Keratinocyte (primary cell): Measurements from ENCODE around the gene PIP4K2C. TPM values are rescaled to one million over a fixed set of nuclear protein-coding genes. Genes with fewer than 3 reads are reported as not detected.

Experiments
- DNase-seq: peaks from one replicate; pipeline ENCODE4 v3.0.0-alpha.2; 2011; ENCODE audit warnings: low read depth, missing footprints, low spot score
- FAIRE-seq: peaks from 2 replicates; lab custom pipeline; 2011; peaks lifted over from hg19 to GRCh38; lab: Jason Lieb, UNC
- H2AFZ ChIP-seq: 2 replicates; pipeline ENCODE4 v1.6.0; 2012; ENCODE audit warnings: low read length, control low read depth, inconsistent platforms; ENCODE audit not compliant: control insufficient read depth
- H3K27ac ChIP-seq: 2 replicates; pipeline ENCODE4 v1.5.1; 2011; ENCODE audit warnings: low read length; ENCODE audit not compliant: control insufficient read depth, insufficient read depth
- H3K27me3 ChIP-seq: 3 replicates; pipeline ENCODE4 v1.6.0; 2011; ENCODE audit warnings: low read length; ENCODE audit not compliant: control insufficient read depth, insufficient read depth; ENCODE audit errors: extremely low read depth
- H3K36me3 ChIP-seq, 2 experiments: 2 replicates in 1 of 2; 3 replicates in 1 of 2; pipeline ENCODE4 v1.5.1; 2011; ENCODE audit warnings: low read length in 2 of 2, mild to moderate bottlenecking in 1 of 2; ENCODE audit not compliant: control insufficient read depth in 2 of 2, insufficient read depth in 2 of 2; ENCODE audit errors: extremely low read depth in 1 of 2
- H3K4me1 ChIP-seq: 3 replicates; pipeline ENCODE4 v1.5.1; 2011; ENCODE audit warnings: low read length; ENCODE audit not compliant: control insufficient read depth, insufficient read depth; ENCODE audit errors: extremely low read depth
- H3K4me2 ChIP-seq: 3 replicates; pipeline ENCODE4 v1.6.0; 2011; ENCODE audit warnings: low read depth, low read length; ENCODE audit not compliant: control insufficient read depth, insufficient read depth; ENCODE audit errors: extremely low read depth
- H3K4me3 ChIP-seq, 3 experiments: fragments of 200-600 bp in 1 of 3; sonication (generic) in 1 of 3; 2 replicates in 2 of 3; 3 replicates in 1 of 3; pipeline ENCODE4 v1.5.1; 2011 to 2016; ENCODE audit warnings: low read length in 3 of 3, mild to moderate bottlenecking in 3 of 3, control low read depth in 2 of 3, inconsistent platforms in 1 of 3, low read depth in 1 of 3, mixed read lengths in 1 of 3, mixed run types in 1 of 3, moderate library complexity in 1 of 3; ENCODE audit not compliant: control insufficient read depth in 2 of 3, insufficient read depth in 2 of 3; ENCODE audit errors: extremely low read depth in 1 of 3
- H3K79me2 ChIP-seq: 2 replicates; pipeline ENCODE4 v1.6.0; 2012; ENCODE audit warnings: low read length; ENCODE audit not compliant: control insufficient read depth, insufficient read depth
- H3K9ac ChIP-seq: 3 replicates; pipeline ENCODE4 v1.6.0; 2011; ENCODE audit warnings: low read length; ENCODE audit not compliant: control insufficient read depth, insufficient read depth; ENCODE audit errors: extremely low read depth
- H3K9me1 ChIP-seq: 3 replicates; pipeline ENCODE4 v1.6.0; 2011; ENCODE audit warnings: low read length; ENCODE audit not compliant: control insufficient read depth, insufficient read depth; ENCODE audit errors: extremely low read depth
- H3K9me3 ChIP-seq: 2 replicates; pipeline ENCODE4 v1.5.1; 2012; ENCODE audit warnings: low read depth, low read length; ENCODE audit not compliant: control insufficient read depth
- H4K20me1 ChIP-seq: 3 replicates; pipeline ENCODE4 v1.6.0; 2011; ENCODE audit warnings: low read length; ENCODE audit not compliant: control insufficient read depth, insufficient read depth; ENCODE audit errors: extremely low read depth
- CTCF ChIP-seq, 3 experiments: IDR thresholded peaks in 1 of 3; conservative IDR thresholded peaks in 1 of 3; optimal IDR thresholded peaks in 1 of 3; 2 replicates in 2 of 3; 3 replicates in 1 of 3; pipeline versions ENCODE3 to v1.5.1; 2011; ENCODE audit warnings: low read length in 3 of 3, mild to moderate bottlenecking in 3 of 3, moderate library complexity in 2 of 3, control low read depth in 1 of 3, inconsistent platforms in 1 of 3; ENCODE audit not compliant: insufficient read depth in 2 of 3; ENCODE audit errors: extremely low read depth in 1 of 3
- EZH2 ChIP-seq: IDR thresholded peaks from one replicate; pipeline ENCODE4 v1.6.1; 2012; ENCODE audit warnings: inconsistent platforms, mild to moderate bottlenecking, low read length, moderate library complexity
- dilution Hi-C: fragments of 300-500 bp; cut with MboI; formaldehyde crosslinking; loops from one replicate; pipeline ENCODE4 v1.7.0; 2020; ENCODE audit warnings: low sequenced_read_pairs; ENCODE audit not compliant: extremely low pct_ligation_motif_present
- polyA plus RNA-seq, 5 experiments: library from polyadenylated mRNA; depleted of rRNA in 3 of 5; stranded (reverse) in 3 of 5; stranded (forward) in 1 of 5; unstranded in 1 of 5; fragments of >200 nt; gene quantifications; 1 replicate in 1 of 5; 2 replicates in 3 of 5; 3 replicates in 1 of 5; pipeline versions ENCODE4 v1.2.1 to v1.2.3, GENCODE V29; 2011 to 2012; ENCODE audit warnings: missing spikeins in 2 of 5, low read depth in 1 of 5, low replicate concordance in 1 of 5

The PIP4K2C gene
- polyA plus RNA-seq, 1 donor (not counting 4 experiments of a cell fraction or from before 2014, with no cell fraction given), result 93.6 TPM

GRCh38 chr12:57581802-57582201, 9.2 kb upstream of the PIP4K2C start:
- no peak overlapping the region for H3K27ac ChIP-seq
- no peaks in the 10 kb centered on the region for H3K4me1 ChIP-seq
- H3K4me3 ChIP-seq, result no peak overlapping the region
- H4K20me1 ChIP-seq, result no peaks in the 10 kb centered on the region
- peaks cover 7% of the 10 kb centered on the region for H3K27me3 ChIP-seq
- H2AFZ ChIP-seq, result no peak overlapping the region
- H3K9ac ChIP-seq, result no peak overlapping the region
- FAIRE-seq (no peak), DNase-seq (no peak)
- no peaks in the 10 kb centered on the region for H3K9me3 ChIP-seq
- dilution Hi-C loops, result loop anchor here (25.0 kb wide), 1 partner anchor 155 kb away; the partner anchor contains the start of genes AGAP2 and TSPAN31
- H3K4me2 ChIP-seq, result no peak overlapping the region
- H3K79me2 ChIP-seq, result no peaks in the 10 kb centered on the region
- H3K36me3 ChIP-seq, result no peaks in the 10 kb centered on the region
- H3K9me1 ChIP-seq, result no peaks in the 10 kb centered on the region
- TF ChIP-seq EZH2 (no peak), CTCF (optimal IDR thresholded peaks at IDR 0.05 in 1 of 3, IDR thresholded peaks at IDR 0.05 in 1 of 3, conservative IDR thresholded peaks at IDR 0.05 in 1 of 3; ENCODE audit: extremely low read depth in 1 of 3, insufficient read depth in 2 of 3, low read length in 3 of 3) (no peak)

GRCh38 chr12:57582440-57582839, 8.6 kb upstream of the PIP4K2C start:
- dilution Hi-C loops, result loop anchor here (25.0 kb wide), 1 partner anchor 155 kb away; the partner anchor contains the start of genes AGAP2 and TSPAN31
- no peak for TF ChIP-seq EZH2
- no peak for TF ChIP-seq CTCF (optimal IDR thresholded peaks at IDR 0.05 in 1 of 3, IDR thresholded peaks at IDR 0.05 in 1 of 3, conservative IDR thresholded peaks at IDR 0.05 in 1 of 3; ENCODE audit: extremely low read depth in 1 of 3, insufficient read depth in 2 of 3, low read length in 3 of 3)
- H3K36me3 ChIP-seq, result no peaks in the 10 kb centered on the region
- no peak overlapping the region for H3K27ac ChIP-seq
- H3K9me1 ChIP-seq, result no peaks in the 10 kb centered on the region
- FAIRE-seq, result no peak
- no peak overlapping the region for H2AFZ ChIP-seq
- H3K9me3 ChIP-seq, result no peaks in the 10 kb centered on the region
- no peak overlapping the region for H3K4me2 ChIP-seq
- no peaks in the 10 kb centered on the region for H3K4me1 ChIP-seq
- no peaks in the 10 kb centered on the region for H3K79me2 ChIP-seq
- no peak for DNase-seq
- no peaks in the 10 kb centered on the region for H4K20me1 ChIP-seq
- no peak overlapping the region for H3K9ac ChIP-seq
- peaks cover 12% of the 10 kb centered on the region for H3K27me3 ChIP-seq
- no peak overlapping the region for H3K4me3 ChIP-seq
